ENCODE data around the gene VAV2. TPM values are rescaled to one million over a fixed set of nuclear protein-coding genes. Genes with fewer than 3 reads are reported as not detected.

The VAV2 gene
- total and polyA plus RNA-seq, 2 of the 4 experiments (the other 2 are of a cell fraction), result 10.8 to 13.4 TPM

DNA sequence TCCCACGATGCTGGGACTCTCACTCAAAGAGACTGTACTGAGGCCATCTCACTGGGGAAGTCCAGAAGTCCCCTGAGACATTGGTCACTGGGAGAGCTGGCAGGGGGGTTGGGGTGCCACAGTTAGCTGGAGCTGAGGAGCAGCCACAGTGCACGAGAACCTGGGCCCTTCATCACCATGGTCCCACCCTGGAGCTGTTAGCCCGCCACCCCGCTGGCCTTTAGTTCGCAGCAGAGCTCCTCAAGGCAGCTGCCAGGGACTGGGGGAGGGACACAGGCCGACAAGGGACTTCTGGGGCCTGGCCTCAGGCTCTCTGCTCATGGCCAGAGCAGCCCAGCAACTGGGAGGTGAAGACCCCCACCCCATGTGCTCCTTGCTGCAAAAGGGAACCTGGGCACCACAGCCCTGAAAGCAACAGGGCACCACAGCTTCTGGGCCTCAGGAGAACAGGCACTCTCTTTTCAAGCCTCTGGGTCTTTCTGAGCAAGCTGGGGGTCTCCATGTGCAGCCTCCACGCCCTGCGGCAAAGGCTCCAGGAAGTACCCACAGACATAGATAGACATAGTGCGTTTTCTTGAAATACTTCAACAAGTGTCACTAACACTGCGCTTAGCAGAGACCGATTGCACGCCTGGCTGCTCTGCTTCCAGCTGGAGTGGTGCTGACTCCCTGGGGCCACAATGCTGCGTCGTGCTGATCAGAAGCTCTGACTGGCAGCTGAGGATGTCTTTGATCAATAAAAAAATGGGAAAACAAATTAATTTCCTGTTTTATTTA lies 46.0 kb downstream of the VAV2 start:
- ATAC-seq (ENCODE audit: low read depth) (no peak), DNase-seq (no peak)
- Histone ChIP-seq H4K20me1 (ENCODE audit: insufficient read depth, low read length) (peaks cover 83% of the 10 kb centered on the region), H3K36me3 (ENCODE audit: control insufficient read depth, insufficient read depth, low read length) (peaks cover 2% of the 10 kb centered on the region; the same call in 1 of the 2 replicates), H2BK20ac (ENCODE audit: low read depth, low read length) (no peak overlapping the region), H3K9me1 (ENCODE audit: insufficient read depth, low read length) (0 out of 2 replicates have a peak, but pooled peaks cover 6% of the 10 kb centered on the region), H2BK5ac (ENCODE audit: low read depth, low read length, poor library complexity, severe bottlenecking) (no peak overlapping the region), H3K9ac (ENCODE audit: low read depth, low read length) (no peak overlapping the region), H3K14ac (replicated peaks; ENCODE audit: low read depth, low read length) (no peak overlapping the region), H3K4me3 (ENCODE audit: insufficient read depth, low read depth, low read length) (no peak overlapping the region), H2AK5ac (ENCODE audit: low read depth, low read length) (no peak overlapping the region), H3K4ac (ENCODE audit: low read depth, low read length) (no peak overlapping the region), H3K56ac (ENCODE audit: extremely low read depth, insufficient read depth, low read length) (no peak overlapping the region), H2BK15ac (ENCODE audit: low read depth, low read length) (no peak overlapping the region), H3K23ac (ENCODE audit: low read depth, low read length) (no peak overlapping the region), H4K91ac (ENCODE audit: insufficient read depth, low read depth, low read length) (no peak overlapping the region), H2AFZ (replicated peaks; ENCODE audit: low read length, poor library complexity) (no peak overlapping the region), H4K8ac (ENCODE audit: low read depth in 2 of 2, low read length in 2 of 2) (no peak overlapping the region), H2BK120ac (ENCODE audit: low read depth, low read length) (no peak overlapping the region), H3K27ac (ENCODE audit: insufficient read depth, low read length) (no peak overlapping the region), H3K9me3 (ENCODE audit: control insufficient read depth, insufficient read depth, low read length) (no peaks in the 10 kb centered on the region), H3K27me3 (ENCODE audit: control insufficient read depth, insufficient read depth, low read length) (no peaks in the 10 kb centered on the region), H3K4me1 (ENCODE audit: control insufficient read depth, insufficient read depth, low read length) (peaks cover 4% of the 10 kb centered on the region), H3K18ac (ENCODE audit: low read depth, low read length) (no peak overlapping the region), H3K79me1 (ENCODE audit: low read depth in 1 of 2, low read length in 2 of 2) (peaks cover 29 to 88% of the 10 kb centered on the region in 2 experiments), H3K4me2 (ENCODE audit: low read depth, low read length) (no peak overlapping the region), H2AK9ac (replicated peaks; ENCODE audit: low read depth, low read length, poor library complexity) (no peak overlapping the region), H4K5ac (ENCODE audit: low read depth, low read length) (no peak overlapping the region)
- dilution Hi-C loops (cut with HindIII; ENCODE audit: low sequenced_read_pairs, unreplicated experiment), result no loop called here
- in situ Hi-C loops (cut with MboI; ENCODE audit: low sequenced_read_pairs), result no loop called here
- no TSS peak for BruUV-seq (replicated peaks)
- WGBS, 2 experiments (ENCODE audit: extremely low coverage in 2 of 2, insufficient read length in 1 of 2), result 94% methylated on average over 5 of the region's 14 CpGs; no CpG with 5 or more reads in 1 of the 2 experiments
- TF ChIP-seq RAD21 (IDR thresholded peaks at IDR 0.05; ENCODE audit: low read length) (no peak), USF2 (IDR thresholded peaks at IDR 0.05; ENCODE audit: low read depth, low read length) (no peak)
- ChIA-PET CTCF (no interaction called here), POLR2A (ENCODE audit: unreplicated experiment) (no interaction called here)
- intact Hi-C loops (cut with micrococcal nuclease), result no loop called here
